HG02943 (cell line): ENCODE results near the gene SPDYA.

Experiments used
- ATAC-seq: cut with Tn5 transposase; IDR thresholded peaks from one replicate; pipeline ENCODE4 v1.9.1; 2021; ENCODE audit warnings: mild to moderate bottlenecking, low read depth, moderate library complexity; ENCODE audit not compliant: unreplicated experiment

Gene SPDYA

GRCh38 chr2:28824207-28824606 lies 13.6 kb downstream of the SPDYA start:
- ATAC-seq = no peak

- no peak for ATAC-seq
Observed at GRCh38 chr2:28824870-28825269, 14.2 kb downstream of the SPDYA start.

- no peak for ATAC-seq
Observed at GRCh38 chr2:28828382-28828781, 17.7 kb downstream of the SPDYA start.

- no peak for ATAC-seq
Observed at GRCh38 chr2:28833740-28834470, 23.3 kb downstream of the SPDYA start.

- ATAC-seq = no peak
Observed at GRCh38 chr2:28835781-28836180, 25.1 kb downstream of the SPDYA start.

- ATAC-seq = no peak
Observed at GRCh38 chr2:28838971-28839370, 28.3 kb downstream of the SPDYA start.

GRCh38 chr2:28842042-28842441 lies 31.4 kb downstream of the SPDYA start:
- ATAC-seq = no peak

GRCh38 chr2:28855193-28855592 lies 44.6 kb downstream of the SPDYA start:
- no peak for ATAC-seq

GRCh38 chr2:28855977-28856376 lies 45.3 kb downstream of the SPDYA start:
- no peak for ATAC-seq

- ATAC-seq = no peak
Observed at GRCh38 chr2:28868611-28869010, 58.0 kb downstream of the SPDYA start.

- ATAC-seq = peak; percentile 33
Observed at GRCh38 chr2:28869494-28870145, 59.0 kb downstream of the SPDYA start.

GRCh38 chr2:28870146-28870891 lies 59.7 kb downstream of the SPDYA start, which contains the start of gene TRMT61B:
TRMT61B (minus strand) TSS chr2:28870309; CDS start chr2:28870277, 32 bp downstream.
- peak; percentile 94 for ATAC-seq

- no peak for ATAC-seq
Observed at GRCh38 chr2:28871620-28872019, 61.0 kb downstream of the SPDYA start.

GRCh38 chr2:28880193-28880592 lies 69.6 kb downstream of the SPDYA start:
- no peak for ATAC-seq

- ATAC-seq = no peak
Observed at GRCh38 chr2:28893488-28893887, 82.9 kb downstream of the SPDYA start.

GRCh38 chr2:28894470-28895188 lies 84.0 kb downstream of the SPDYA start, which contains the start of gene WDR43:
WDR43 (plus strand) TSS chr2:28894667; CDS start chr2:28894699, 32 bp downstream.
- ATAC-seq = peak; percentile 92

GRCh38 chr2:28895189-28895893 lies 84.7 kb downstream of the SPDYA start:
- peak; percentile 34 for ATAC-seq

- ATAC-seq = no peak
Observed at GRCh38 chr2:28896906-28897305, 86.3 kb downstream of the SPDYA start.

GRCh38 chr2:28898048-28898447 lies 87.4 kb downstream of the SPDYA start:
- ATAC-seq = no peak
